Measurements from ENCODE around the gene PTPRN2. TPM values are rescaled to one million over a fixed set of nuclear protein-coding genes. Genes with fewer than 3 reads are reported as not detected.

The PTPRN2 gene
- total and polyA plus RNA-seq, 7 donors: 0.47 to 0.82 (median 0.51) TPM

DNA sequence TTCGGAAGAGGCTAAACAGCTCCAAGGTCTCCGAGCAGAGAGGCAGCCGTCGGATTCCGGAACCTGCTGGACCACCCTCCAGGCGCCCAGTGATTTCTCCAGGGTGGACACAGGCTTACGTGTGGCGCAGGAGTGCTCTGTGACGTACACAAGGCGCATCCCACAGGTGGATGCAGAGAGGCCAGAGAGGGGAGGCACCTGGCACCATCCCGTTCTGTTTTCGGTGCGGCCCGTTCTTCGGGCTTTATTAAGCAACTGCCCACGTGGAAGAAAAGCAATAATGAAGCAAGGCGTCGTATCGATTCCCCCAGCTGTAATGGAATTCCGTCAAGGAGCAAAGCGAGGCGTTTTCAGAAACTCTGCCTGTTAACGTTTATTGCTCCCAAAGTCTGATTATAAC lies 163.6 kb downstream of the PTPRN2 start:
- 88 to 90% (median 89%) methylated on average over 23 of the region's 23 CpGs for WGBS, 3 donors
- intact Hi-C loops (cut with DNase I): no loop called here

DNA sequence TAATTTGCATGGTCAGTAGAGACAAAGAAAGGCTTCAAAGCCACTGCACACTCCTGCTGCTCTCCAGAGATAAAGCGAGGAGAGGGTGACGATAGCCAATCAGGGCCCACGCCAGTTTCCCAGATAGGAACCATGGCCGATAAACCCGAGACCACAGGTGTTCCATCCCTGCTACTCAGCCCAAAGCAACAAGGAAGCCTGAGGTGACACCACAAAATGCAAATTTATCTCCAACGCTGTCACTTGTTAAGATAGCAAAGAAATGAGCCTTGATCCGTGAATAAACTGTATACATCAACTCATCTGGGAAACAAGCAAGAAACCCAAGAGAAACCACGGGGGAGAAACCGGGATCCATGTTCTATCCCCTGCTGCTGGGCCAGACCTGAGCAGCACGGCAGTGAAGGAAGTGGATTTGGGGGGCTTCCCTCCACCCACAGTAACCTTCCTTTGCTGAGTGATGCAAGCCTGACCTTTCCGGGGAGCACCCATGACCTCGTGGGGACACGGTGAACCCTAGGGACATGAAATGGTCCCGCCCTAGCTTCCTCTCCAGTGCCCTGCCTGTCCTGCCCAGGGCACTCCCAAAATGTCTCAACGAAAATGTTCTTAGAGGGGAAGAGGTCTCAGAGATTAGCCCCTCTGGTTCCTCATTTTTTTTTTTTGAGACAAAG lies 164.6 kb downstream of the PTPRN2 start:
- Histone ChIP-seq H3K9me3 (no peaks in the 10 kb centered on the region), H3K27ac (no peak overlapping the region), H3K27me3 (ENCODE audit: insufficient read depth in 3 of 3, low read length in 2 of 3) (no peaks in the 10 kb centered on the region), H3K4me1 (no peaks in the 10 kb centered on the region), H3K4me3 (no peak overlapping the region), H3K36me3 (ENCODE audit: insufficient read depth in 1 of 2, low read depth in 1 of 2) (no peaks in the 10 kb centered on the region)
- DNase-seq (no peak), ATAC-seq (no peak)
- TF ChIP-seq CTCF (IDR thresholded peaks at IDR 0.05): no peak
- WGBS, 3 donors: 78 to 84% (median 80%) methylated on average over 15 of the region's 15 CpGs
- intact Hi-C loops (cut with DNase I): no loop called here

More for the DNA sequence above, 163.6 kb downstream of the PTPRN2 start:
- ATAC-seq (no peak), DNase-seq (no peak)
- H3K27ac ChIP-seq: no peak overlapping the region
- no peak overlapping the region for H3K4me3 ChIP-seq
- H3K4me1 ChIP-seq: no peaks in the 10 kb centered on the region
- no peaks in the 10 kb centered on the region for H3K27me3 ChIP-seq (ENCODE audit: insufficient read depth in 3 of 3, low read length in 2 of 3)
- no peaks in the 10 kb centered on the region for H3K36me3 ChIP-seq (ENCODE audit: insufficient read depth in 1 of 2, low read depth in 1 of 2)
- no peaks in the 10 kb centered on the region for H3K9me3 ChIP-seq
- no peak for TF ChIP-seq CTCF (IDR thresholded peaks at IDR 0.05)

DNA sequence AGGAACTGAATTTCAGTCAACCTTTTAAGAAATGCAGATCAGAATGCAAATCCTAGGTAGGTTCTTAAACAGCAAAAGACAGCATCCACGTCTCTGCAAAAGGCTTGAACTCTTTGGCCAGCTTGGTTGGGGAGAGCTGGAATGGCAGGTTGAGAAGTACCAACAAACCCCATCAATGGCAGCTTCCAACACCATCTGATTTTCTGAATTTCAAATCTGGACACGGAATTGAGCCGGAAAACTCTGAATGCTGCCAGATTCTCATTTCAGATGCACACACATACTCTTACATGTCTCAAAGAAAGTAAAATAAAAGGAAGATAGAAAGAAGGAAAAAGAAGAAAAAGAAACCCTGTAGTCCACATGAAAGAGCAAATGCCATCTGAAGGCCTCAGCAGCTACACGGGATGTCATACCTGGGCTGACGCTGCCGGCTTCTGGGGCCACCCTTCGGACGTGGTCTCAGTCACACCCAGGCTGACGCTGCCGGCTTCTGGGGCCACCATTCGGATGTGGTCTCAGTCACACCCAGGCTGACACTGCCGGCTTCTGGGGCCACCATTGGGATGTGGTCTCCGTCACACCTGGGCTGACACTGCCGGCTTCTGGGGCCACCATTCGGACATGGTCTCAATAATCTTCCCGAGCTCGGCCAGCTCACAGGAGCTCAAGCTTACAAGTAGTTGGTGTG lies 165.3 kb downstream of the PTPRN2 start:
- no peak for ATAC-seq
- Histone ChIP-seq H3K27me3 (ENCODE audit: insufficient read depth in 3 of 3, low read length in 2 of 3) (no peaks in the 10 kb centered on the region), H3K36me3 (ENCODE audit: insufficient read depth in 1 of 2, low read depth in 1 of 2) (no peaks in the 10 kb centered on the region), H3K27ac (no peak overlapping the region), H3K9me3 (no peaks in the 10 kb centered on the region), H3K4me3 (no peak overlapping the region), H3K4me1 (no peaks in the 10 kb centered on the region)
- TF ChIP-seq CTCF (IDR thresholded peaks at IDR 0.05): no peak
- no peak for DNase-seq
- 86 to 88% (median 87%) methylated on average over 17 of the region's 17 CpGs for WGBS, 3 donors
- intact Hi-C loops (cut with DNase I): no loop called here

- intact Hi-C loops (cut with DNase I): no loop called here
- Histone ChIP-seq H3K36me3 (ENCODE audit: insufficient read depth in 1 of 2, low read depth in 1 of 2) (no peaks in the 10 kb centered on the region), H3K9me3 (no peaks in the 10 kb centered on the region), H3K4me3 (no peak overlapping the region), H3K4me1 (no peaks in the 10 kb centered on the region), H3K27ac (no peak overlapping the region), H3K27me3 (ENCODE audit: insufficient read depth in 3 of 3, low read length in 2 of 3) (no peaks in the 10 kb centered on the region)
- 32 to 46% (median 34%) methylated on average over 7 of the region's 7 CpGs for WGBS, 3 donors
- no peak for DNase-seq
- no peak for ATAC-seq
- TF ChIP-seq CTCF (IDR thresholded peaks at IDR 0.05): no peak
Measured at GRCh38 chr7:158421361-158421760, 166.3 kb downstream of the PTPRN2 start.

Data from psoas muscle (tissue), 8 donors.